Hematopoietic multipotent progenitor cell treated with erythropoietin and hydrocortisone succinate and interleukin-3 and kit ligand, for 6 days (in vitro differentiated cells): Measurements from ENCODE around the gene MEIOSIN.
A peak's percentile ranks its signal among the peaks of the same experiment; 100 is the strongest.

Source experiments
- DNase-seq: peaks from one replicate; pipeline ENCODE4 v3.0.0-alpha.2; 2015

MEIOSIN gene

DNA sequence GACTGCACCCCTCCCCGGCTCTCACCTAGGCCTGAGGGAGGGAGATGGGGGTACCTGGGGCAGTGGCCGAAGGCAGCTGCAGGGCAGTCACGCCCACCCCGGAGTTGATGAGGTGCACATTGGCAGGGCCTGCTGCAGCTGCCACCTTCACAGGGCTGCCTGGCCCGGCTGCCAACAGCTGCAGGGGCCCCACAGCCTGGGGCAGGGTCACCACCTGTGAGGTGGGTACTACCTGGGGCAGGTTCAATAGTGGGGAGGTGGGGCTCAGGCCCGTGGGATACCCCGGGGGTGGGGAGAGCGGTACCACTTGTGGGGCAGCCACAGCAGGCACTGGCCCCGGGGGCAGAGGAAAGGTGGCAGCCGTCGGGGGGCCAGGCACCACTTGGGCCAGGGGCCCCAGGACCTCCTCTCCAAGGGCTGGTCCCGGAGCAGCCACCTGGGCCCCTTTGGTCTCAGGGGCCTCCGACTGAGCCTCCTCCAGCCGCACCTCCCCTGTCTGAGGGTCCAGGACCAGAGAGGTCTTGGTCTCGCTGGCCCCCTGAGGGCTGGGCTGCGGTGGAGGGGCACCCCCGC is 33.1 kb downstream of the MEIOSIN start:
- DNase-seq, result no peak

DNA sequence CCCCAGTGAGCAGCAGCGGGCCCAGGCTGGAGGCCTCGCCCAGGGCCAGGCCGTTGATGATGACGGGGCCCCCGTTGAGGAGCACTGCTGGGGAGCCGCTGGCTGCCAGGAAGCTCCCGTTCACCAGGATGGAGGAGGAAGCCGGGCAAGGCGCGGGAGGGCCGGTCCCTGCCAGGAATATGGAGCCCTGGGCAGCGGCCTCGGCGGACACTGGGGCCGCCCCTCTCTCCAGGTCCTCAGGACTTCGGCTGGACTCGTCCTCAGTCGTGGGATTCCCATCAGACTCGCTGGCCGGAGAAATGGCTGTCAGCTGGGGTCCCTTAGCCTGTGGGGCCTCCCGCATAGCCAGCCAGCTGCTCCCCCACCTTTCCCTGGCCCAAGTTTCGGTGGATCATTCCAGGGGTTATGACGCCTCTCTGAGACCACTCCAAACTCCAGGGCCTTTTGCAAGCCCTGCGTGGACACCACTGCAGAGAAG is 33.7 kb downstream of the MEIOSIN start:
- DNase-seq, result no peak

DNA sequence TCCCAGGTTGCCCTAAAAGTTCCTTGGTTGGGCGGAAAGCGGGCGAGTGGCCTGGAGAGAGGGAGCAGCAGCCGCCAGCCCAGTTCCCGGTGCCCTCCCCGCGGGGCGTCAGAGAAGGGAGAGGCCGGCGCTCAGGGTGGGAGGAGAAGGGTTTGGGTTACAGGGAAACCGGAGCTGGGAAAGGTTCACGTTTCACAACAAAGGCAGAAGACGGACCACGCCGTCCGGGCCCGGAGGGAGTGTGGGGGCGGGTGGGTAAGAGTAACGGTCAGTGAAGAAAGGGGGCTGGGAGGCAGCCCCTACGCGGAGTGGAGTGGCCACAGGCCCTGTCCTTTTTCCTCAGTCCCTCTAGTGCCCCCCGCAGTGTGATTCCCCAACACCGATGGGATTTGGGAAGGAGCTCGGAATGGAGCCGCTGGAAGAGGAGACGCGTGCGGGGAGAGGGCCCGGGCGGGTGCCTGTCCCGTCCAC is 34.2 kb downstream of the MEIOSIN start:
- no peak for DNase-seq

- DNase-seq, result peak; percentile 60
Measured at GRCh38 chr19:45767881-45768654, 34.8 kb downstream of the MEIOSIN start.

GRCh38 chr19:45768655-45768983 is 35.4 kb downstream of the MEIOSIN start:
- DNase-seq, result peak; percentile 55

DNA sequence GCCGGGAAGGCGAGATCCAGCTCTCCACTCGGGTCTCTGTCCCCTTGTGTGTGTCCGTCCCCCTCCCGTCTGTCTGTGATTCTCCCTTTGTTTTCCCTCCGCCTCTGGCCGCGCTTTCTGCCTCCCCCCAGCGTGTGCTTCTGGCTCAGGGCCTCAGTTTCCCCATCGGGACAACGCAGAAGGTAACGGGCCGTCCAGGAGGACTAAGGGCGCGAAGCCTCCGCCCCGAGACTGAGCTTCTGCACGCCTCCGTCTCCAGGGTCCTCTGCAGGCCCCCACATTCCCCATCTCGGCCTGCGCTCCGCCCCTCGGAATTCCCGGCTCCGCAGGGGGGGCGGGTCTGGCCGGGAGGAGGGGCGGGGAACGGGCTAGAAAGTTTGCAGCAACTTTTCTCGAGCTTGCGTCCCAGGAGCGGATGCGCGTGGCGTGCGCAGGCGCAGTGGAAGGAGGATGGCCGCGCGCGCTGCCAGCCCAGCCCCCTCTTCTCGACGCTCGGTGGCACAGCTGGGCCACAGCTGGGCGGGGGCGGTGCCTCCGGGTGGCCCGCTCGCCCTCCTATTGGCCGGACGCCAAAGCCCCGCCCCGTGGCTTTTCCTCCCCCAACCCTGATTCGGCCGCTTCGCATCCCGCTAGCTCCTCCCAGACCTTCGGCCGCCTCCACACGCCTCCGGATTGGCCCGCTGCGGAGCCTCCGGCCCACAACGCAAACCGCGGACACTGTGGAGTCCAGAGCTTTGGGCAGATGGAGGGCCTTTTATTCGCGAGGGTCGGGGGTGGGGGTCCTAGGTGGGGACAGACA is 35.9 kb downstream of the MEIOSIN start, which contains the start of gene SIX5:
Gene SIX5, minus strand, starts transcription at position 269 of the 799 bp plus-strand sequence. CDS start 408 bp downstream, outside the sequence.
- DNase-seq, result peak; percentile 98

- DNase-seq, result peak; percentile 78
Measured at GRCh38 chr19:45769821-45770191, 36.6 kb downstream of the MEIOSIN start.

DNA sequence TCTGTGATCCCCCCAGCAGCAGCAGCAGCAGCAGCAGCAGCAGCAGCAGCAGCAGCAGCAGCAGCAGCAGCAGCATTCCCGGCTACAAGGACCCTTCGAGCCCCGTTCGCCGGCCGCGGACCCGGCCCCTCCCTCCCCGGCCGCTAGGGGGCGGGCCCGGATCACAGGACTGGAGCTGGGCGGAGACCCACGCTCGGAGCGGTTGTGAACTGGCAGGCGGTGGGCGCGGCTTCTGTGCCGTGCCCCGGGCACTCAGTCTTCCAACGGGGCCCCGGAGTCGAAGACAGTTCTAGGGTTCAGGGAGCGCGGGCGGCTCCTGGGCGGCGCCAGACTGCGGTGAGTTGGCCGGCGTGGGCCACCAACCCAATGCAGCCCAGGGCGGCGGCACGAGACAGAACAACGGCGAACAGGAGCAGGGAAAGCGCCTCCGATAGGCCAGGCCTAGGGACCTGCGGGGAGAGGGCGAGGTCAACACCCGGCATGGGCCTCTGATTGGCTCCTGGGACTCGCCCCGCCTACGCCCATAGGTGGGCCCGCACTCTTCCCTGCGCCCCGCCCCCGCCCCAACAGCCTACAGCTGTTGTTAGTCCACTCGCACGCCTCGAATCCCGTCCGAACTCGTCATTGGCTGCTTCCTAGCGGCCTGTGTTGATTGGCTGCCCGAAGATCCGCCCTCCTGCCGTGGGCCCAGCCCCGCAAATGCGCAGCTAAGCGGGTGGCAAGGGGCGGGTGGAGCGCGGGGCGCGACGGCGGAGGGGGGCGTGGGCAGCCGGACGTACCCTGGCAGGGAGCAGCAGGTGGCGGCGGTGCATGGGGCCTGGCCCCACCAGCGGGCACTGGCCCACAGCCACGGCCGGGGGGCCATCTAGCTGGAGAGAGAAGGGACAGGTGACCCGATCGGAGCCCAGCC is 37.2 kb downstream of the MEIOSIN start:
- peak; percentile 99 for DNase-seq

GRCh38 chr19:45771311-45771933 is 38.2 kb downstream of the MEIOSIN start:
- DNase-seq, result no peak

DNA sequence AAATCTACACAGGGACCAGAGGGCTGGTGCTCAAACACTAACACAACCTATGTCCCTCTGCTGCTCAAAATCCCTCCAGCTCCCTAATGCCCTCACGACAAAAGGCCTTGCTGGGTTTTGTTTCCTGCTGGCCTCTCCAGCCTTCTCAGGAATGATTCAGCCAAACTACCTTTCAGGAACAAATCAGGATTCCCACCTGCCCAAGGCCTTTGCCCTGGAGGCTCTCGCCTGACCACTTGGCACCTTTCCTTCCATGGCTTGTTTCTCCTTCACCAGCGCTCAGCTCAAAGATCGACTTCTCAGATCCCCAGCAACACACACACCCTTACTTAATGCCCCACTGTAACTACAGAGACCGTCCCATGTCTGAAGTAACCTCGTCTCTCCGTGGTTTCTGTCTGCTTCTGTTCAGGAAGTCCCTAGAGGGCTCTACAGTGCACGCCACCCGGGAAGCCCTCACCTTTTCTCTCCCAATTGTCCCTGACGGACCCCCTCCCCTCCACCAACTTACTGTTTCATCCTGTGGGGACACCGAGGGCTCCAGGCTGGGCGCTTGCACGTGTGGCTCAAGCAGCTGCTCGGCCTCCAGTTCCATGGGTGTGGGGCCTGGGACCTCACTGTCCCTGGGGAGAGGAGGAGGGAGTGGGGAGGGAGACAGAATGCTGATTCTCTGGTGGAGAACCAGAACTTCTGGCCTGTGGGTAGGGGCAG is 39.0 kb downstream of the MEIOSIN start:
- DNase-seq, result no peak

DNA sequence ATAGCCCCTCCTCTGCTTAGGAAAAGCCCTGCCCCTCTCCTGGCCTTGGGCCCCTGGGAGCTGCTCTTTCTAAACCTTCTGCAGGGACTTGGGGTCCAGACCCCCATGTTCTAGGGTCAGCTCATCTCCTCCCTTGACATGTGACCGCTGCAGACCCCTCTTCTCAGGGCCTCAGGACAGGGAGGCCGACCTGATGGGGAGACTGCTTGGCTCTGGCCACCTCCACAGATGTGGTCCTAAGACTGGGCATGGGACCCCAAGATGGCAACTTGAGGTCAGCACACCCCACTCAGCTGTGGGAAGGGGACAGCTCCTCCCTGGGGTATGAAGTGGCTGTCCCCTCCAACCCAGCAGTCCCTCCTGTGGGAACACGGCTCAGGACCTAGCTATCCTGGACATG is 39.7 kb downstream of the MEIOSIN start:
- DNase-seq, result no peak

- no peak for DNase-seq
Measured at GRCh38 chr19:45773384-45773783, 40.1 kb downstream of the MEIOSIN start.

GRCh38 chr19:45774765-45775164 is 41.5 kb downstream of the MEIOSIN start:
- DNase-seq, result no peak

- no peak for DNase-seq
Measured at GRCh38 chr19:45777395-45777961, 44.2 kb downstream of the MEIOSIN start.

DNA sequence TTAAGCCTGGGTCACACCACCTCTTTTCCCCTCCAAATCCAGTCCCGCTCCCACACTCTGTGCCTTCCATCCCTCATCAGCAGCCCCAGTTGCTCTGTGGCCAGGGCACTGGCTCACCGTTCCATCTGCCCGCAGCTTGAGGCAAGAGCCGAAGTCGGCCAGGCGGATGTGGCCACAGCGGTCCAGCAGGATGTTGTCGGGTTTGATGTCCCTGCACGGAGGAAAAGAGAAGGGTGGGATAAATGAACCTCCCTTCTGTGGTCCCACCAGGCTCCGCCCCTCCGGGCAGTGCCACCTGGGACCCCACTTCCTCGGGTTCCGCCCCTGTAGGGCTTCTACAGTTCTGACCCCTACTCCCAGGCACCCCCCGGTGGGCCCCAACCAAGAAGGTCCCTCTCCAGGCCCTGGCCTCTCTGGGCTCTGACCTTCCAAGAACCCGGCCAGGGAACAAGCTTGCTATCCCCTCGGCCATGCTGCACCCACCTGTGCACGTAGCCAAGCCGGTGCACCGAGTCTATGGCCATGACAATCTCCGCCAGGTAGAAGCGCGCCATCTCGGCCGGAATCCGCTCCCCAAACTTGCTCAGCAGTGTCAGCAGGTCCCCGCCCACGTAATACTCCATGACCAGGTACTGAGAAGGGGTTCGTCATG is 44.9 kb downstream of the MEIOSIN start:
- no peak for DNase-seq

DNA sequence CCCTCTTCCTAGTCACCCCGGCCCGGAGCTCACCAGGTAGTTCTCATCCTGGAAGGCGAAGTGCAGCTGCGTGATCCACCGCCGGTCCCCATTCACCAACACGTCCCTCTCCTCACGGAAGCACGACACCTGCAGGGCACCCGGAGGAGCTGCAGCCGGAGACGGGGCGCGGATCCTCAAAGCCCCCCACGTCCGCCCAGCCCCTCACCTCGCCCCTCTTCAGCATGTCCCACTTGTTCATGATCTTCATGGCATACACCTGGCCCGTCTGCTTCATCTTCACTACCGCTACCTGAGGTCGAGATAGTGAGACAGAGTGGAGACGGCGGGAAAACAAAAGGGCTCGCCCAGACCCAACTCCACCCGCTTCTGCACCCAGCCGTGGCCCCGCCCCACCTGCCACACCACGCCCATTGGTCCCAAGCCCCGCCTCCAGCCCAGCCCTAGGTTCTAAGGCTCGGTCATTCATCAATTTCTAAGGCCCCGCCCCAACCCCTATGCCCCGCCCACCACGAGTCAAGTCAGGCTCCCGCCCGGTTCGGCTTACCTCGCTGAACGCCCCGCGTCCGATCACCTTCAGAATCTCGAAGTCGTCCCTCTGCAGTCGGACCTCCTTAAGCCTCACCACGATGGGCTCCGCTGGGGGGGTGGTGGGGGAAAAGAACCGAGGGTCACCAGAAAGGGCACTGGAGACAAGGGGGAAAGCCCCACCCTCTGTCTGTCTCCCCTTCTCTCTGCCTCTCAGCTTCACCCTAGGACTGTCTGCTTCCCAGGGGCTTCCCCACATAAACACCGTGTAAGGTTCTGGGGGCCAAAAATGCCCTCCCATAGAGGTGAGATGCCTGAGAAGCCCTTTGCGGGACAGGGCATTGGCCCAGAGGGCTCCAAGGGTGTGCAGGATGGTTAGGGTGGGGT is 46.2 kb downstream of the MEIOSIN start:
- peak; percentile 94 for DNase-seq

GRCh38 chr19:45780146-45780447 is 46.9 kb downstream of the MEIOSIN start:
- DNase-seq, result no peak

GRCh38 chr19:45780448-45781213 is 47.4 kb downstream of the MEIOSIN start:
- DNase-seq, result no peak
